ENCODE data around the gene GAL3ST1. TPM values are rescaled to one million over a fixed set of nuclear protein-coding genes. Genes with fewer than 3 reads are reported as not detected.
"Not testable (repeated sequence)": the region's sequence is repeated elsewhere in the genome, so short reads cannot be mapped to it uniquely, and the experiment has no call there.

GAL3ST1 gene
- total and polyA plus RNA-seq, 10 of the 15 experiments (the other 5 are each of a cell fraction or from before 2014, with no cell fraction given) = not detected

DNA sequence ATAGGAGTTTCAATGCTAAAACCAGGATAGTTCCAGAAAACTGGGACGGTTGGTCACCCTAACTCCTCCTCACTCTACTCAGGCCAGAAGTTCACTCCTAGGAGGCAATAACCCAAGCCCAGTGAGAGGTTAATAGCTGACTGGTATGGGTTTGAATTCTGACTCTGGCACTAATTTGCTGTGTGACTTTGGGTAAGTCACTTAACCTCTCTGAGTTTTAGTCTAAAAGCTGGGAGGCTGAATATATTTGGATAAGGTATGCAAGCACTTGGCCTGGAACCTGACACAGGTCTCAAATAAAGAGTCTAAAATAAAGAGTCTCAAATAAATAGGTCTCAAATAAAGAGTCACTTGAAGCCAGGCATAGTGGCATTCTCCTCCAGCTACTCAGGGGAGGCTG lies 21.7 kb downstream of the GAL3ST1 start (continued):
- no peak for TF ChIP-seq IRF5 (IDR thresholded peaks at IDR 0.05; ENCODE audit: borderline replicate concordance)

DNA sequence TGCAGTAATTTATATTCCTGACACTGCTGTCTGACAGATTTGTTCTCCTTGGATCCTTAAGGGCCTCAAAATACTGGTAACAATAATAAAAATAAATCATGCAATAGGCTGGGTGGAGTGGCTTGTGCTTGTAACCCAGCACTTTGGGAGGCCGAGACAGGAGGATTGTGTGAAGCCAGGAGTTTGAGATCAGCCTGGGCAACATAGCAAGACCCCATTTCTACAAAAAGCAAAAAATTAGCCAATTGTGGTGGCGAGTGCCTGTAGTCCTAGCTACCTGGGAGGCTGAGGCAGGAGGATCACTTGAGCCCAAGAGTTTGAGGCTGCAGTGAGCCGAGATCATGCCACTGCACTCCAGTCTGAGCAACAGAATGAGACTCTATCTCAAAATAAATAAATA lies 22.7 kb downstream of the GAL3ST1 start:
- POLR2A ChIA-PET; intact Hi-C loops (cut with micrococcal nuclease; ENCODE audit: unreplicated experiment); in situ Hi-C loops (cut with MboI); H3K9ac ChIP-seq (ENCODE audit: control insufficient read depth, insufficient read depth, low read length); H3K36me3 ChIP-seq (ENCODE audit: control insufficient read depth in 2 of 2, insufficient read depth in 2 of 2, low read length in 1 of 2); H4K20me1 ChIP-seq (ENCODE audit: control insufficient read depth, insufficient read depth); ATAC-seq; H3K4me3 ChIP-seq; DNase-seq (ENCODE audit: low read depth, low spot score); CTCF ChIA-PET; H3K4me2 ChIP-seq (ENCODE audit: control insufficient read depth, insufficient read depth); H3K27me3 ChIP-seq (replicated peaks in 1 of 2; ENCODE audit: control insufficient read depth in 2 of 2, insufficient read depth in 2 of 2, low read length in 1 of 2); RAD21 ChIA-PET (ENCODE audit: unreplicated experiment); H3K27ac ChIP-seq (ENCODE audit: control insufficient read depth, insufficient read depth); BruUV-seq (replicated peaks); H3K9me3 ChIP-seq (replicated peaks; ENCODE audit: control insufficient read depth, insufficient read depth, low read length); H3K79me2 ChIP-seq (ENCODE audit: control insufficient read depth, insufficient read depth, low read length); H3K4me1 ChIP-seq (ENCODE audit: control insufficient read depth, insufficient read depth, low read length); H2AFZ ChIP-seq (ENCODE audit: control insufficient read depth, low read depth, low read length); FAIRE-seq: not testable (repeated sequence)
- WGBS (ENCODE audit: insufficient coverage, insufficient replicate concordance, low lambda C conversion rate, missing lambda C conversion rate) = 0% methylated on average over 3 of the region's 3 CpGs
- SMC1A ChIA-PET (ENCODE audit: uncharacterized antibody, unreplicated experiment) = interaction anchor here (0.6 kb wide), 1 partner anchor 37 kb away, joined by 3 read pairs; no protein-coding TSS in a partner anchor

DNA sequence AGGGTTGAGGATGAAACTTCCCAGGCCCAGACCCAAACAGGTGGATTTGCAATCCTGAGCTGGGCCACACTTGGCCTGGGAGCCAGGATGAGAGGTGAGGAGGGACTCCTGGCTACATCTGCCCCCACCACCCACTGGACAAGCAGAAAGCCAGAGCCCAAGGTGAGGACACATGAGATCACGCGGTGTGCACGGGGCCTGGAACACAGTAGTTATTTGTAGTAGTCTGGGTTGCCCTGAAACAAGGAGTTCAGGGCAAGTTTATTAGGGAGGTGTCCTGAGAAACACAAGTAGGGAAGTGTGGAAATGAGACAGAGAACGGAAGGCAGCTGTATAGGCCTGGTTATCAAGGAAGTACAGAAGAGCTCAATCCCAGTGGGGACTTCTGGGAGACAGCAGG lies 27.3 kb downstream of the GAL3ST1 start:
- FAIRE-seq (no peak), ATAC-seq (no peak), DNase-seq (ENCODE audit: low read depth, low spot score) (no peak)
- no TSS peak for BruUV-seq (replicated peaks)
- POLR2A ChIA-PET = no interaction called here
- in situ Hi-C loops (cut with MboI) (no loop called here), intact Hi-C loops (cut with micrococcal nuclease; ENCODE audit: unreplicated experiment) (no loop called here)
- no peak overlapping the region for H3K27ac ChIP-seq (ENCODE audit: control insufficient read depth, insufficient read depth)
- CTCF ChIA-PET = no interaction called here
- no peaks in the 10 kb centered on the region for H3K79me2 ChIP-seq (ENCODE audit: control insufficient read depth, insufficient read depth, low read length)
- SMC1A ChIA-PET (ENCODE audit: uncharacterized antibody, unreplicated experiment) = no interaction called here
- no peaks in the 10 kb centered on the region for H3K9me3 ChIP-seq (replicated peaks; ENCODE audit: control insufficient read depth, insufficient read depth, low read length)
- no peaks in the 10 kb centered on the region for H3K4me1 ChIP-seq (ENCODE audit: control insufficient read depth, insufficient read depth, low read length)
- H3K4me3 ChIP-seq = no peak overlapping the region
- H3K27me3 ChIP-seq (replicated peaks in 1 of 2; ENCODE audit: control insufficient read depth in 2 of 2, insufficient read depth in 2 of 2, low read length in 1 of 2) = peaks cover 6 to 8% of the 10 kb centered on the region in 2 experiments; a peak in 3 of 4 replicates
- H3K9ac ChIP-seq (ENCODE audit: control insufficient read depth, insufficient read depth, low read length) = no peak overlapping the region
- H3K4me2 ChIP-seq (ENCODE audit: control insufficient read depth, insufficient read depth) = no peak overlapping the region
- no peak overlapping the region for H2AFZ ChIP-seq (ENCODE audit: control insufficient read depth, low read depth, low read length)
- H4K20me1 ChIP-seq (ENCODE audit: control insufficient read depth, insufficient read depth) = no peaks in the 10 kb centered on the region
- 28% methylated on average over 4 of the region's 4 CpGs for WGBS (ENCODE audit: insufficient coverage, insufficient replicate concordance, low lambda C conversion rate, missing lambda C conversion rate)
- RAD21 ChIA-PET (ENCODE audit: unreplicated experiment) = no interaction called here
- H3K36me3 ChIP-seq (ENCODE audit: control insufficient read depth in 2 of 2, insufficient read depth in 2 of 2, low read length in 1 of 2) = no peaks in the 10 kb centered on the region
- TF ChIP-seq, protein P1, sequence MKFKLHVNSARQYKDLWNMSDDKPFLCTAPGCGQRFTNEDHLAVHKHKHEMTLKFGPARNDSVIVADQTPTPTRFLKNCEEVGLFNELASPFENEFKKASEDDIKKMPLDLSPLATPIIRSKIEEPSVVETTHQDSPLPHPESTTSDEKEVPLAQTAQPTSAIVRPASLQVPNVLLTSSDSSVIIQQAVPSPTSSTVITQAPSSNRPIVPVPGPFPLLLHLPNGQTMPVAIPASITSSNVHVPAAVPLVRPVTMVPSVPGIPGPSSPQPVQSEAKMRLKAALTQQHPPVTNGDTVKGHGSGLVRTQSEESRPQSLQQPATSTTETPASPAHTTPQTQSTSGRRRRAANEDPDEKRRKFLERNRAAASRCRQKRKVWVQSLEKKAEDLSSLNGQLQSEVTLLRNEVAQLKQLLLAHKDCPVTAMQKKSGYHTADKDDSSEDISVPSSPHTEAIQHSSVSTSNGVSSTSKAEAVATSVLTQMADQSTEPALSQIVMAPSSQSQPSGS (IDR thresholded peaks at IDR 0.05; ENCODE audit: low read length) = no peak
- TF ChIP-seq, protein P2, sequence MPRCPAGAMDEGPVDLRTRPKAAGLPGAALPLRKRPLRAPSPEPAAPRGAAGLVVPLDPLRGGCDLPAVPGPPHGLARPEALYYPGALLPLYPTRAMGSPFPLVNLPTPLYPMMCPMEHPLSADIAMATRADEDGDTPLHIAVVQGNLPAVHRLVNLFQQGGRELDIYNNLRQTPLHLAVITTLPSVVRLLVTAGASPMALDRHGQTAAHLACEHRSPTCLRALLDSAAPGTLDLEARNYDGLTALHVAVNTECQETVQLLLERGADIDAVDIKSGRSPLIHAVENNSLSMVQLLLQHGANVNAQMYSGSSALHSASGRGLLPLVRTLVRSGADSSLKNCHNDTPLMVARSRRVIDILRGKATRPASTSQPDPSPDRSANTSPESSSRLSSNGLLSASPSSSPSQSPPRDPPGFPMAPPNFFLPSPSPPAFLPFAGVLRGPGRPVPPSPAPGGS (IDR thresholded peaks at IDR 0.05; ENCODE audit: borderline replicate concordance, insufficient read depth, low read depth, low read length, poor library complexity, severe bottlenecking) = no peak
- TF ChIP-seq MTA2 (IDR thresholded peaks at IDR 0.05; ENCODE audit: low read depth) = no peak
- no peak for TF ChIP-seq BHLHE40 (IDR thresholded peaks at IDR 0.05; ENCODE audit: borderline replicate concordance in 1 of 2, low read depth in 2 of 2, low read length in 1 of 2)
- no peak for TF ChIP-seq MEF2A (IDR thresholded peaks at IDR 0.05; ENCODE audit: insufficient read depth, low read depth, low read length)
- no peak for TF ChIP-seq RAD51 (IDR thresholded peaks at IDR 0.05)
- TF ChIP-seq IKZF1 (conservative IDR thresholded peaks at IDR 0.05) = no peak

Data from GM12878 (cell line).